GM20000 (cell line): ENCODE results near the gene C3orf22.

Source experiments
- DNase-seq: peaks from one replicate; pipeline ENCODE4 v3.0.0; 2012; ENCODE audit warnings: low spot score
- TF ChIP-seq, protein P1 (sequence below): IDR thresholded peaks from 2 replicates; pipeline ENCODE4 v1.5.1; 2012; ENCODE audit warnings: mild to moderate bottlenecking, control low read depth; ENCODE audit errors: extremely low read depth, missing control alignments

The C3orf22 gene

DNA sequence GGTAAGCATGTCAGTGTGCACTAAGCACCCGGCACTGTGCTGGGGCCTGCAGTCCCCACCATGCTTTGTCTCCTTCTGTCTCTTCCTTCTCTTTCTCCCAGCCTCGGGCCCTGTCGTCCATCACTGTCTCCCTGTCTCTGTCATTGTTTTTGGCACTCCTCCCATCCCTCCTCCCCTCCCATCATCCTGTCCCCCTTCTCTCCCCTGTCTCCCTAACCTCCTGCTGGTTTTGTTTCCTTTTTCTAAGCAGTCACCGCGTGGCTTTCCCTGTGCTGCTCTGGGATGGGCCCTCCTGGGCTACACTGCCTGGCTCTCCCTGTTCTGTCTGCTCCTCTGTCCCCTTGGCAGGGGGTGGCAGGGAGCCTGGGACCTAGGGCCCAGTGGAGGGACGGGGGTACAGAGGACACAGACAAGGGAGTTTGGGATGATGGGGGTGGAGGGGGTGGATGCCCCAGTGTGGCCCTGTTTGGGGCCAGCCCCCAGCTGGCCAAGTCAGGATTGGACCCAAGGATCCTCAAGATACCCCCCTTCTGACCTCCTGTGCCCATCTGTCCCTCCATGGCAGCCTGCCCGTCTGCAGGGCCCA, 29.1 kb downstream of the C3orf22 start:
- DNase-seq, result no peak
- TF ChIP-seq, protein P1, sequence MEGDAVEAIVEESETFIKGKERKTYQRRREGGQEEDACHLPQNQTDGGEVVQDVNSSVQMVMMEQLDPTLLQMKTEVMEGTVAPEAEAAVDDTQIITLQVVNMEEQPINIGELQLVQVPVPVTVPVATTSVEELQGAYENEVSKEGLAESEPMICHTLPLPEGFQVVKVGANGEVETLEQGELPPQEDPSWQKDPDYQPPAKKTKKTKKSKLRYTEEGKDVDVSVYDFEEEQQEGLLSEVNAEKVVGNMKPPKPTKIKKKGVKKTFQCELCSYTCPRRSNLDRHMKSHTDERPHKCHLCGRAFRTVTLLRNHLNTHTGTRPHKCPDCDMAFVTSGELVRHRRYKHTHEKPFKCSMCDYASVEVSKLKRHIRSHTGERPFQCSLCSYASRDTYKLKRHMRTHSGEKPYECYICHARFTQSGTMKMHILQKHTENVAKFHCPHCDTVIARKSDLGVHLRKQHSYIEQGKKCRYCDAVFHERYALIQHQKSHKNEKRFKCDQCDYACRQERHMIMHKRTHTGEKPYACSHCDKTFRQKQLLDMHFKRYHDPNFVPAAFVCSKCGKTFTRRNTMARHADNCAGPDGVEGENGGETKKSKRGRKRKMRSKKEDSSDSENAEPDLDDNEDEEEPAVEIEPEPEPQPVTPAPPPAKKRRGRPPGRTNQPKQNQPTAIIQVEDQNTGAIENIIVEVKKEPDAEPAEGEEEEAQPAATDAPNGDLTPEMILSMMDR, result no peak

DNA sequence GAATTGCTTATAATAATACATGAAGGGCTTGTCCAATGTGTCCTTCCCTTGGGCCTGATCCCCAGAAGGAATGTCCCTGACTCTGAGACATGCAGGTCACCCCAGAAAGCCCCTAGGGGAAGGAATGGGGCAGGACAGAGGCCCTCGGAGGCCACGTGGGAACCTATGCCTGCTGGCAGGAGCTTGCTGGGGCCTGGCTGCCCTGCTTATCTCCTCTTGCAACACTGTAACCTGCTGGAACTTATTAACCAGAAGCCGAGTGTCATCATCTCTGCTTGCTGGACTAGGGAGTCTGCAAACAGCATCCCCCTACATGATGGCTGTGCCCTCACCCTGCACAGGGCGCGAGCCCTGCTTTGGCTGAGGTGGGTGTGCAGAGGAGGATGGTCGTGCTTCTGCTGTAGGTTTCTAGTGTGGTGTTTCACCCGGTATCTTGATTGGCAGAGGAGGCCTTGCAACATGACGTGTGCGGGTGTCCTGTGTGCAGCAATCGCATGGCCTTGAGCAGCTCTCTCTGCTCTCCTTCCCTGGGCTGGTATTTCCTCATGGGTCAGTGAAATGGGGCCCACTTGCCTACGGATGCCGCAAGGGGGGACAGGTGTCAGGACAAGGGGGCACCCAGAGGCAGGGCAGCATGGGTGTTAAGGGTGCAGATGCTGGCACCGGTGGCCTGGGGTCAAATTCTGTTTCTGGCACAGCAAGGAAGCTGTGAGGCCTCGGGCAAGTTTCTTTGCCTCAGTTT, 29.8 kb downstream of the C3orf22 start:
- TF ChIP-seq, protein P1, result no peak
- no peak for DNase-seq

DNA sequence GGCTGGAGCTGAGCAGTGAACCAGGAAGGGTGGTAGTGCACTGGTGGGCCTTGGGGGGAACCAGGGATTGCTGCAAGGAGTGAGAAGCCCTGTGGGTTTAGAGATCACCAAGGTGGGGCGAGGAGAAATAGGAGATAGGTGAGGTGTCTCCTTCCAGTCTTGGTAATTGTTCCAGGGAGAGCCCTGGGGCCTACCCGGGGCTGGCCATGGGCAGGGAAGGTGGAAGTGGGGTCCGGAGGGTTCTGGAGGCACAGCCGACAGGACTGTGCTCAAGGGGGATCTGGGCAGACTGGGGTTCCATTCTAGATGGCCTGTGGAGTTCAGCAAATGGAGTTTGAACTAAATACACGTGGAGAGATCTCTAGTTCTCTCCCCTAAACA, 30.3 kb downstream of the C3orf22 start:
- TF ChIP-seq, protein P1, result no peak
- DNase-seq, result no peak

DNA sequence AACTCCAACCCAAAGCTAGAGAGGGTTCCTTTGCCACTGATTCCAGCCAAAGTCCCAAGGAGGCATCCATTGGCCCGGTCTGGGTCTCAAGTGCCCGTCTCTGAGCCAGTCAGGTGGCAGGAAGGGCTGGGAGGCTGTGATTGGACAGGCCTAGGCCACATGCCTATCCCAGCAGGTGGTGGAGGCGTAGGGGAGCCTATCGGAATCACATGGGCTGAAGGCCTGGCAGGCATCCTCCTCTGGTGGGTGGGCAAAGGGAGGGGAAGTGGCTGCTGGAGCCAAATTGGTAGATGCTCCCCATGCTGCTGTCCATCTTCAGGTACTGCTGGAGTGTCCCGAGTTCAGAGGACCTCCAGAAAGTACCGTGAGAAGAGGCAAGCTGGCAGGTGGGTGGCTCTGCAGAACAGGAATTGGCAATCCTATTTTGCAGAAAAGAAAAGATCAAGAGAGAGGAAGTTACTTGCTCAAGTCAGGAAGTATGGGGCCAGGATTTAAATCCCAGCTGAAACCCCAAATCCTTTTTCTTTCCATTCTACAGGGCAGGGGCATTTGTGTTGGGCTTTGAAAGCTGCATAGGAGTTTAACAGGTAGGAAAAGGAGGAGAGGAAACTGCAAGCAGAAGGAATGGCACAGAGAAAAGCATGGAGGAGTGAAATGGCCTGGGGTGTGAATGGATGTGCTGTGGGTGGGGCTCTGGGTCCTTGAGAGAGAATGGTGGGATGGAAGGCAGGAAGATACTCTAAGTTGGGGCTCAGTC, 31.1 kb downstream of the C3orf22 start:
- TF ChIP-seq, protein P1, result no peak
- no peak for DNase-seq

DNA sequence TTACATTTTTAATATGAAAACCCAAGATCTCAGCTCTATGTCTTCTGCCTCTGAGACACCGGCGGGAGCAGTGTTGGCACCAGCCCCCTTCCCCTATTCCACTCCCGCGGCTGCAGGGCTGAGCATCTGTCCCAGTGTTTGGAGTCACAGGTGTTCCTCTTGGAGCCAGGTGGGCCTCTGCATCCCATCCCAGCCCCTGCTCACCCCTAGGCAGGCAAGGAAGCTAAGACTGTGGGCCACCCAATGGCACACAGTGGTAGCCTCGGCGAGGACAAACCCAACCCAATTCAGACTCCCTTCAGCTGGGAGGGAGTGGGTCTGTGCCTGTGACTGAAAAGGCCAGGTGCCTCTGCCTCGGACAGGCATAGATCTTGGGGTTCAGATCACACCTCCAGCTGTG, 31.7 kb downstream of the C3orf22 start:
- no peak for DNase-seq
- TF ChIP-seq, protein P1, result no peak

DNA sequence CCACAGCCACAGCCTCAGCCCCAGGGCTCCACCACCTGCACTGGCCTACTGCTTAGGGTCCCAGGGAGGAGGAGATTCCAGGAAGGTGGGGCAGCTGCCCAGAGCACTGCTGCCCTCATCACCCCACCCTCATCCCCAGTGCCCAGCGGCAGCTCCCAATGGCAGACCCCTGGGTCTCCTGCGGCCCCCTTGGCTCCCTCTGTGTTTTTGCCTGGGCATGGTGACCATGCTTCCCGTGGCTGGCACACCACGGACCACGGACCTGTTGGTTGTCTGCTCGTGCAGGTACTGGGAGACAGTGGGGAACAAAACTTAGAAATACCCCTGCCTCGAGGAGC, 32.1 kb downstream of the C3orf22 start:
- DNase-seq, result no peak
- TF ChIP-seq, protein P1, result no peak

DNA sequence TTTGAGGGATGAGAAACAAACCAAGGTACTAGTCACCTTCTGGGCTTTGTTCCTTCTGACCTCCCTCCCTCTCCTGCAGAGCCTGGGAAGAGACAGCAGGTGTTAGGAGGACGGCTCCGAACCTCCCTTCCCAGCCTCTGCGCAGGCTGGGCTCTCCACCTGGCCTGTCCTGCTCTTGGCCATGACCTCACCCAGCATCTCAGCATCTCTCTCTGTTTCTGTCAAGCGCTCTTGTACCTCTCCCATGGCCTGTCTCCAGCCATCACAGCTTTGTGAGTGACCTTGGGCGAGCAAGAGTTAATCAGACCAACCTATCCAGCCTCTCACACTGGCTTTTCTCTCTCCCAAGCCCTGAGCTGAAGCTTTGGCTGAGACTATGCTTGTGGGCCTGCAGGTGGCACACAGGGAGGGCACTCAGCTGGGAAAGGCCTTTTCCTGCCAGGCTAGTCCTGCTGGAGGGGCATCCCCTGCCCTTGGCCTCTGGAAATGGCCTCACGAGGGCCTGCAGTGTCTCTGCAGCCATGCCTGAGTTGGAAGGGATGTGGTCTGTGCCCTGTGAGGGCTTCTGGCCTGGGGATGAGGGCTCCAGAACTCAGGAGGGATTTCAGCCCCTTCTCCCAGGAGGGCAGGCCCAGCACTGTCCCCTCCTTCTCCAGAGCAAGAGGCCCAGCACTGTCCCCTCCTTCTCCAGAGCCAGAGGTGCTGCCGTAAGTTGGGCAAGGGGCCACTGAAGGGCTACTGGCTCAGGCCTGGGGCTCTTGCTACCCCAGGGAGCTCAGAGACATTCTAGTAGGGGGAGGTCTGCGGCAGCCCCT, 32.7 kb downstream of the C3orf22 start:
- TF ChIP-seq, protein P1, result no peak
- DNase-seq, result no peak
